ENCODE data around the gene RFWD3.
"Not testable (repeated sequence)": the region's sequence is repeated elsewhere in the genome, so short reads cannot be mapped to it uniquely, and the experiment has no call there.

Gene RFWD3

DNA sequence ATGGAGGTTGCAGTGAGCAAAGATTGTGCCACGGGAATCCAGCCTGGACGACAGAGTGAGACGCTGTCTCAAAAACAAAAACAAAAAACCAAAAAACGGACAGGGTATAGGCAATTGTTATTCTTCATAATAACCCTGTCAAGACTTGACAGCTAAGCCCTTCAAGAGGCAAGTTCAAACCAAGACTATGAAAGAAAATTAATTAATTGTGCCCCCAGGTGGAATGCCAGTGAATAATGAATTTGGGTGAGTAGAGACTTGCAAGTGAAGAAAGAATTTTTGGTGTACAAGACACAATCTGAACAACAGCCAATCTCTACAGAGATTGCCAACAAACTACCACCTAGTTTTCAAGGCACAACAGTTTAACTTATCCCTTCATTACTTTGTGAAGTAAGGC is 6.3 kb downstream of the RFWD3 start:
- no peak for DNase-seq

DNA sequence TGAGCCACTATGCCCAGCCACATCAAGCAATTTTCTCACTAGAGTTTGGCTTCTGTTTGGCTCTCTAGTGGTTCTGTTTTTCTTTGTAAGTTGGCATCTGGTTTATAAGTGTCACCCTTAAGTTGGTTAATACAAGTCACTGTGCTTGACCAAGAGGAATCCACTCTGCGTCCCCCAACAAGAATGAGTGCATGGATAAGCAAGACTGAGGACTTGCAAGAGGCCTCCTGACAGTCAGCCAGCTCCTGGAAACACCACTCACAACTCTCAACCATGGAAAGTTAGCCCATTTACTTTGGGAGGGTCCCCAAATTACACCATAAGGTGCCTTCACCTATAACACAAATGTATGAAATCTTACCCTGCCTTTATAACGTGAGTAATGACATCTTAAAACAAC is 7.6 kb downstream of the RFWD3 start:
- no peak for DNase-seq

DNA sequence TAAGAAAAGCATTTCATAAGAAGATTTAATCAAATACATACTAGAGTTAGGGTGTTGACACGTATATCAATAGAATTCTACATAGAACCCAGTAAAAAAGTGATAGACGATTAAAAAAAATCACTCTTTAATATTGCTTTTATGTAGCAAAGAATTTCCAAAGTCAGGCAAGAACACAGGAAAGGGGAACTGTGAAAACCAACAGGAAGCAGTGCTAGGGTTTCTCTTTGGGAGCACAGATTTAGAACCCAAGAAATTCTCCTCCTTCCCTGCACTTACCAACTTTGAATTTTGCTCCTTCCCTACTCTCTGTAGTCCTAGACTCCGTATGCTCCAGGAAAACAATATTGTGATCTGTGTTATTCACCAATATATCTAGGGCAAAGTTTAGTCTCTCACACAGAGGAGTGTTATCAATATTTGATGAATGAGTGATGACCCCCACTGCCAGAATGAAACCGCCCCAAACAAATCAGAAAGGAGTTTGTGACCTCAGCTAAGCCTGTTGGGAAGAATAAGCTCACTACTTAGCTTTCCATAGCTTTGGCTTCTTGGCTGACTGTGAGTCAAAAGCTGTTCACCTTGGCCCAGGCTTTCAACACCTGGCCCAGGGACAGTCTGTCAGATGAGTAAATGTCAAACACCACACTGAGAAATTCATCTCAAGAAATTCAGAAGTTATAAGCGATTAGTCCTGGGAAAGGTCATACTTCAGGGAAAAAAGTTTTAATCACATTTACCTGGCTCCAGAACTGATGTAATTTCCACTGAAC is 8.6 kb downstream of the RFWD3 start:
- no peak for DNase-seq

DNA sequence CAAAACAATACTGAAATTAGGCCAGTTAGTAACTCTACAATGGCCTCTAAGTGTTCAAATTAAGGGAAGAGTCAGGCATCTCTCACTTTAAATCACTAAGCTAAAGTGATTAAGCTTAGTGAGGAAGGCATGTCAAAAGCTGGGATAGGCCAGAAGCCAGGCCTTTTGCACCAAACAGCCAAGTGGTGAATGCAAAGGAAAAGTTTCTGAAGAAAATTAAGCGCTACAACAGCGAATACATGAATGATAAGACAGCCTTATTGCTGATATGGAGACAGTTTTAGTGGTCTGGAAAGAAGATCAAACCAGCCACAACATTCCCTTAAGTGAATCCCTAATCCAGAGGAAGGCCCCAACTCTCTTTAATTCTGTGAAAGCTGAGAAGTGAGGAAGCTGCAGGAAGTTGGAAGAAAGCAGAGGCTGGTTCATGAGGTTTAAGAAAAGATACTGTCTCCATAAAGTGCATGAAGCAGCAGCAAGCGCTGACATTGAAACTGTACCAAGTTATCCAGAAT is 12.1 kb downstream of the RFWD3 start:
- DNase-seq: no peak

DNA sequence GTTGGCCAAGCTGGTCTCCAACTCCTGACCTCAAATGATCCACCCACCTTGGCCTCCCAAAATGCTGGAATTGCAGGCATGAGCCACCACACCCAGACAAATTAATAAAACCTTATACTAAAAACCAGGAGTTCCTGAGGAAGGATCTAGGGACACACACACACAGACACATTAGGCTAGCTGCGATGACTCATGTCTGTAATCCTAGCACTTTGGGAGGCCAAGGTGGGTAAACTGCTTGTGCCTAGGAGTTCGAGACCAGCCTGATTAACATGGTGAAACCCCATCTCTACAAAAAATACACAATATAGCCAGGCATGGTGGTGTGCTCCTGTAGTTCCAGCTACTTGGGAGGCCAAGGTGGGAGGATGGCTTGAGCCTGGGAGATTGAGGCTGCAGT is 13.8 kb downstream of the RFWD3 start:
- not testable (repeated sequence) for DNase-seq

DNA sequence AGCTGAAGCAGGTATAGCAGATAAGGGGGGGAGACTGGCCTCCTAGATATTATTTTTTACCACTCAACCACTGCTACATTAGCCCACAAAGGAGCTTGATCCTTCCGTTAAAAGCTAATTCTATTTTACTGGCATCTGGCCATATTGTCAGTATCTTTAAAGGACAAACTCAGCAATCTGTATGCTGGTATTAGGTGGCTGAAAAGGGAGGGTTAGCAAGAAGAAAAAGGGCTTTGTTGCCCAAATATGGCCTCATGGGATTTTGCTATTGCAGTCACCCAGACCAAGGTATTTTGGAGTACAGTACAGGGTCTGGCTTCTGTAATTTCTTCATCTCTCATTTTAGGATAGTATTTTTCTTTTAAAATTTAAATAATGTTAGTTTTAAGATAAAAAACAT is 14.4 kb downstream of the RFWD3 start:
- DNase-seq: no peak

DNA sequence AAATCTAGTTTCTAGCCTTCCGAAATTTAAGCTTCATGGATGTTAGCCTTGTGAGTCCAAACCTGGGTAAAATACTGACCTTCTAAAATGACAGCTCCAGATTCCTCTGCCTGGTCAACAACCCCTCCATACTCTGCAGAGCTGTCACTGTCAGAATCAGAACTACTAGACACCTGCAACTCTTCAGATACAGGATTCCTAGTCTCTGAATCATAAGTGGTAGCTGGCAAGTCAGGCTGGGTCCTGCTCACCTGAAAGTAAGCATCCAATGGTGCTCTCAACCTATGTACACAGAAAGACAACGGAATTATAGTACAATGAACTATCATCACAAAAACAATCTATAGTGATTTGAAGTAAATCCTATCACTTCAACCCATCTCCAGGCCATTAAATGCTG is 14.8 kb downstream of the RFWD3 start:
- no peak for DNase-seq

DNA sequence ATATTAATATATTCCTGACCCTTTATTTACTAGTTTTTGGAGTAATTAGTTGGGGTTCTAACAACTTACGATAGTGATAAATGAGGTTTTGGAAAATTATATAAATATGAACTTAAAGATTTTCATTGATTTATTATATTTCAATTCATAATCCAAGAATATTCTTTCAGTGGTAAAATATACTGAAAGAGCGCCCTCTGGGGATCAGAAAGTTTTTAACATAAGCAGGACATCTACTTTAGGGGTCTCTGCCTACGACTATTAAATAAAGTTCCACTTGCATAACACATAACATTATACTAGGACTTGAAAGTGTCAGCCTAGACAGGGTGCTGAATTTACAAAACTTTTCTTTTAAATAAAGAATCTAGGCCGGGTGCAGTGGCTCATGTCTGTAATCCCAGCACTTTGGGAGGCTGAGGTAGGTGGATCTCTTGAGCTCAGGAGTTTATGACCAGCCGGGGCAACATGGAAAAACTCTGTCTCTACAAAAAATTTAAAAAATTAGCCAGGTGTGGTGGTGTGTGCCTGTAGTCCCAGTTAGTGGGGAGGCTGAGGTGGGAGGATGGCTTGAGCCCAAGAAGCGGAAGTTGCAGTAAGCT is 15.6 kb downstream of the RFWD3 start:
- DNase-seq: no peak

DNA sequence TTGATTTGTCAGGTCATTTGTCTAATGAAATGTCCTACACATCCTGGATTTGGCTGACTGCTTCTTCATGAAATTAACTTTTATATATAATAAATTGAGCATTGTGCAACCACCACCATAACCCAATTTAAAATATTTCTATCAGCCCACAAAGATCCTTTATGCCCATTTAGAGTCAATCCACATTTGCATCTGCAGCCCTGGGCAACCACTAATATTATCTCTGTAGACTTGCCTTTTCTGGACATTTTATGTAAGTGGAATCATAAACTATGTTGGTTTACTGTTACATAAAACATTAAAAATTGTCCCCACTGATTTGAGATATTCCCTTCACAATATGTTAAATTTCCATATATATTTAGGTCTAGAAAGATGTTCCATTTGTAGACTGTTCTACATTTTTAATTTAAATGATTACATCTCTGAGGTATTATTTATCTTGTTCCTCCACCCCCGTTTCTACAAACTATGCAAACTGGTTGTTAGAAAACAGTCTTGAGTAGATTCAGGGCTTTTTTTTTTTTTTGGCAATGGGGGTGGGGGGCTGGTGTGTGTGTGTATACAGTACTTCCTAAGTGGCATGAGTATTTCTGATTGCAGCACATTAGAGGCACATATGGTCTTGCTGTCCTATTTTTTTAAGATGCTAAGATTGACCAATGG is 16.7 kb downstream of the RFWD3 start:
- DNase-seq: no peak

DNA sequence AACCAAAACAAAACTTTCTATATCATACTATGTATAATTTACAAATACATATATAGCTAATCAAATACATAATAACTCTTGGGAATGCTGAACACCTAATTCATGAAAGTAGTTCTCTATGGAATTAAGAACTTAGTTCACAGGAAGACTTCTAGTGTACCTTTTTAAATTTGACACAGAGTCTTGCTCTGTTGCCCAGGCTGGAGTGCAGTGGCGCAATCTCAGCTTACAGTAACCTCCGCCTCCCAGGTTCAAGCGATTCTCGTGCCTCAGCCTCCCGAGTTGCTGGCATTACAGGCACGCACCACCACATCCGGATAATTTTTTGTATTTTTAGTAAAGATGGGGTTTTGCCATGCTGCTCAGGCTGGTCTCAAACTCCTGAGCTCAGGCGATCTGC is 24.7 kb downstream of the RFWD3 start:
- no peak for DNase-seq

DNA sequence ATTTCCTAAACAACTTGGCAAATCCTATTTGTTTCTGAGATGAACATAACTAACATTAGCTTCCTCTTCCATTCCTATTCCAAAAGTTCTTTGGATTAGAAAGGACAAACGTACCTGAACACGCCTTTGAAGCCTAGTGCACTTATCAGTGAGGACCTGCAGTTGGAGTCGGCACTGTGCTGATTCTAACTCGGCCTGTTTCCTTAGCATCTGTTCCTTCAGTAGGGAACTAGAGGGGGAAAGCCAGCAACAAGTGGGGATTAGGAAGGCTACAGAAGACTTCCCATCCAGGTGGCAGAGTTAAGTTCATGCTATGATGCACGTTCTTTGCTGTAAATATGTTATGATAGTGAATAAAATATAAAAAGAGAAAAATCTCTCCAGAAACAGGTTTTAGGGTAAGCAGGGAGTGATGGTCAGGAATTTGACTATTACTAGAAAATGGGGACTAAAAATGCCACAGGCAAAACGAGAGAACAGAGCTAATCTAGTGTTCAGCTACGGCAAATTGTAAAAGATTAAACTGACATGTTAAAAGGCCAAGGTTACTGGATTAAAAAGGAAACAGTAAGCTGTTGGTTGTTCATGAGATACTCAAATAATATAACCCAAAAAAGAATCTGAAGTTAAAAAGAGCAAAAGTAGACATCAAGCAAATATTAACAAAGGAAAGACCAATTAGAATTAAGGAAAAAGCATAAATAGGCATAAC is 28.8 kb downstream of the RFWD3 start:
- DNase-seq: no peak

DNA sequence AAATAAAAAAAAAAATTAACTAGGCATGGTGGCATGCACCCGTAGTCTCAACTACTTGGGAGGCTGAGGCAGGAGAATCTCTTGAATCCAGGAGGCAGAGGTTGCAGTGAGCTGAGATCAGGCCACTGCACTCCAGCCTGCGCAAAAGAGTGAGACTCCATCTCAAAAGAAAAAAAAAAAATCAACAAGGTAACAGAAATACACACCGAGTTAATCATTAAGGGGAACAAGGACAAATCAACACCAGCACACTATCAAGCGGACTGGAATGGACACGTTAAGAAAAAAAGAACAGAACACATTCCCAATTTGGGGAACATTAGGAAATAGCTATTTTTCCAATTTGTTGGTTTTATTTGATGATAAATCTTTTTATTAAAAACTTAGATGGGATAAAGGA is 31.4 kb downstream of the RFWD3 start:
- no peak for DNase-seq

DNA sequence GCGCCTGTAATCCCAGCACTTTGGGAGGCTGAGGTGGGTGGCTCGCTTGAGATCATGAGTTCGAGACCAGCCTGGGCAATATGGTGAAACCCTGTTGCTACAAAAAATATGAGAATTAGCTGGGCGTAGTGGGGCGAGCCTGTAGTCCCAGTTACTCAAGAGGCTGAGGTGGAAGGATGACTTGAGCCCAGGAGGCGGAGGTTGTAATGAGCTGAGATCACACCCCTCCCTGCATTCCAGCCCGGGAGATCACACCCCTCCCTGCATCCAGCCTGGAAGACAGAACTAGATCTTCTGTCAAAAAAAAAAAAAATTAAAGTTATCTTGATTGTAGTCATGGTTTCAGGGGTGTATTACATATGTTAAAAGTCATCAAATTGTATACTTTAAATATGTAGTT is 33.0 kb downstream of the RFWD3 start:
- no peak for DNase-seq

DNA sequence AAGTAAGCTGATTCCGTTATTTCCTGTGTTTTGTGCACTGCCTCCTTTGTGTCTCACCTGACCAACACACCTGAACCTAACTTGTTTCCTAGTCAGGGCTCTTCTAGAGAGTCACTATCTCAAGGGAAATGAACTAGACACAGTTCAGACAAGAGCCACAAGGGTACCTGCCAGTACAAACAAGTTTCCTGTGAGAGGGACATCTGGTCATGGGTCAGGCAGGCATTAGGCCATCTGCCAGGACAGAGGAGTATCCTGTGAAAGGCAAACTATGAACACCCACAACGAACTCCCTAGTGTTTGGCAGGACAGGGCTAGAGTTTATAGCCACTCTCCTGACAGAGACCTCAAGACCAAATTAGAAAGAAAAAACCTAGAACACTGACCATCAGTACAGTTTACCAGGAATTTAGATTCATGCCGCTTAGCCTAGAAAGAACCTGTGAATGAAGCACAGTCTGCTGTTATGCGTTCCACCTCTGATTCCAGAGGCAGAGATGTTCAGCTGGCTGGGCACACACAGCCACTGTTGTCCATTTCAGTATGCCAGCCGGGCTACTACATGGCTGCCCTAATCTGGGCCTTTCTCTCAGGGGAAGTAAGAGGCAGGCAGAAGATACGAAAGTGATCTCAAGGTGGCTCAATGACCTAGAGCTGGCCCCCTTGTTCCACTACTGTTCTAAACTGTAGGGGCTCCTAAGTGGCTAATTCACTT is 39.0 kb downstream of the RFWD3 start:
- DNase-seq: no peak

DNA sequence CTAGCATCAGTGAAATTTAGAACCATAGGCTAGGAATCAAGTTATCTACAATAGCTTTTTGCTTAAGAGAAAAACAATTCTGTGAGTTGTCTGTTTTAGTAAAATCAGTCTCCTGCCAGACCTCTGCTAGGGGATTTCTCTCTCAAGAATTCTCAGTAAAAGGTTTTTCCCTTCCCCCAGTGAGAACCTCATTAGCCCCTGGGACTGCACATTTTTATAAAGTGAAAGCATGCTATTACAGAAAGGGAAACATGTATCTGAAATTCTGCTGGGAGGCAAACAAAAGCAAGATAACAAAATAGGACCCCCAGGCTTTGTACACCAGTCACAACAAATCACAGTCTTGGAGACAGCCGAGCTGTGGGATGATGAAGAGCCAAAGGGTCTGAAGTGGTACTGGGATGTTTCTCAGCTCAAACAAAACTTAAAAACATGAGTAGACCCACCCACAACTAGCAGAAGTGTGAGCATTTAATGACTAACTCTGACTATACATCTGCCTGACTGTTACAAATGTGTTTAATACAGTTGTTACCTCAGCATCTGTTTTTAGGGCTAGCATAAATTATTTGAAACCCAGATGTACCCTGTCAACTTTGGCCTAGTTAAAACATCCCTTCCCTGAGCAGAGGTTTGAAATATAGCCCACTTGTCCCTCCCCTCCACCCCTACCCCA is 39.8 kb downstream of the RFWD3 start:
- DNase-seq: no peak

DNA sequence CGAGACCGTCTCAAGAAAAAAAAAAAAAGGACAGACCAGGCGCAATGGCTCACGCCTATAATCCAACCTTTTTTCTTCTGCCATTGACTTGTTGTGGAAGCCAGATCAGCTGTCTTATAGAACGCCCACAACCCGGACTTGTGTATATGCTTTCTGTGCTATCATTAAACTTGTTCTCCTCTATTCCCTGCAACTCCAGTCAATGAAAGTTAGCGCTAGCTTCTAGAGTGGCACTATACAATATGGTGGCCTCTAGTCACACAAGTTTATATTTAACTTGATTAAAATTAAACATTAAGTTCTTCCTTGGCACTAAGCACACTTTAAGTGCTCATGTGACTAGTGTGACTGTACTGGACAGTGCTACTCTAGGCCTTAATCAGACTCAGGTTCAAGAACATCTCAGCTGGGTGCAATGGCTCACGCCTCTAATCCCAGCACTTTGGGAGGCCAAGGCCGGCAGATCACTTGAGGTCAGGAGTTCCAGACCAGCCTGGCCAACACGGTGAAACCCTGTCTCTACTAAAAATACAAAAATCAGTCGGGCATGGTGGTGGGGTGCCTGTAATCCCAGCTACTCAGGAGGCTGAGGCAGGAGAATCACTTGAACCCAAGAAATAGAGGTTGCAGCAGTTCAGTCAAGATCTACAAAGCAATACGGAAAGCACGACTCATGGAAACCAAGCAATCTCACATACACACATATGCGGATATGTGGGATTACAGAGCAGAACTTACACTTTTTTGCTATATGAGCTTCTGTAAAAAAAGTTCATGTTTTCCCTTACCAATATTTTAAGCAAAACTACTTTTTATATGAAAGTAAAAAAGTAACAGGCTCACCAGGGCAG is 41.0 kb downstream of the RFWD3 start:
- no peak for DNase-seq

DNA sequence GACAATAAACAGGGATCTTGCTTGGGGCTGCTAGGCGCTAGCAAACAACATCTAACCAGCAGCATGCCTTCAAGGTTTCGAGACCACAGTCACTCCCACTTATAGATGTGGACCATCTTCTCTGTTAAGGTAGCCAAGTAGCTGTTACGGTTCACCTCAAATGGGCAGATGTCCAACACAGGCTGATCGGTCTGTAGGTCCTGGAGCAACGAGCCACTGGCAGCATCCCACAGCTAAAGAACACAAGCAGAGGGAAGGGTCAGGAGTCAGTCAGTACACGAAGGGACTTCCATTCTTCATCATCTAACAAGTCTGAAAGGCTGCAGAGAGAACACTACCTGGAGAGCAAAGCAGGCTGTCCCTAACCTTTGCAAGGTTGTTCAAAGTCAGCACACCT is 42.8 kb downstream of the RFWD3 start:
- DNase-seq: no peak

DNA sequence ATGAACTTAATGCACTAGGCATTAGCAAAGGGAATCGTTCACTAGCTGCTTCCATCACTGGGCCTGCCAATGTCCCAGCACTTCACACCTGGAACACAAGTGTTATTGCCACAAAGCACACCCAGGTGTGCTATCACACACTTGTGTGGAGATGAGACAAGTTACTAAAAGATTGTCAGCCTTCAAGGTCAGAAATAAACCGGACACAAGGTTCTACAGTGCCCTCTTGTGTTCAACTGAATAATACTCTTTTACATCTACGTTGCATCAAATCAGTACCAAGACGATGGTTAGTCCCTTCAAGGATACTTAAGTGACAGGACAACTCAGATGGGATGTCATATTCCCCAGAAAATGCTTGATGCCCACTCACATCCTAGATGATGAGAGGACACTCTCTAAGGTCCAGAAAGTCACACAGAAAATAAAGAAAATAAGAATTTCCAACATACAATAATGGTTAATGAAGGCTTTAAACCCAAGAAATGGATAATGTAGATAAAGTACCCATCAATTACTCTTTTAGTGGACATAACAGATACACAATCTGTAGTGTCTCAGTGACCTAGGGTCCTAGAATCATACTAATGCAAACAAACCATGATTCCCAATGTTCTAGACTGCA is 43.4 kb downstream of the RFWD3 start:
- no peak for DNase-seq

DNA sequence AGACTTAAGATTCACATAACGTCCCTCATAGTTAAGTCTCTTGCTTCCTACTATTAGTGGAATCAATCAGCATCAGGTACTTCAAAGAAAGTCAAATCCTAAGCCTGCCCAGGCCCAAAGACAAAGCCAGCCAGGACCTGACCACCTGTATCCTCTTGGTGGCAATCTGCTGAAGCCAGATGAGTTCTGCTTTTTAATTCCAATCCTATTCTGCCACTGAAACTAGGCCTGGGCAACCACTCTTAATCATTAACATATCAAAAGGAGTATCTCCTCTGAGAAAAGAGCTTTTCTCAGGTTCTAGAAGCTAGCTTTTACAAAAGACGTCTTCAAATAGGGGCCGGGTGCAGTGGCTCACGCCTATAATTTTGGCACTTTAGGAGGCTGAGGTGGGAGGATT is 44.7 kb downstream of the RFWD3 start:
- no peak for DNase-seq

DNA sequence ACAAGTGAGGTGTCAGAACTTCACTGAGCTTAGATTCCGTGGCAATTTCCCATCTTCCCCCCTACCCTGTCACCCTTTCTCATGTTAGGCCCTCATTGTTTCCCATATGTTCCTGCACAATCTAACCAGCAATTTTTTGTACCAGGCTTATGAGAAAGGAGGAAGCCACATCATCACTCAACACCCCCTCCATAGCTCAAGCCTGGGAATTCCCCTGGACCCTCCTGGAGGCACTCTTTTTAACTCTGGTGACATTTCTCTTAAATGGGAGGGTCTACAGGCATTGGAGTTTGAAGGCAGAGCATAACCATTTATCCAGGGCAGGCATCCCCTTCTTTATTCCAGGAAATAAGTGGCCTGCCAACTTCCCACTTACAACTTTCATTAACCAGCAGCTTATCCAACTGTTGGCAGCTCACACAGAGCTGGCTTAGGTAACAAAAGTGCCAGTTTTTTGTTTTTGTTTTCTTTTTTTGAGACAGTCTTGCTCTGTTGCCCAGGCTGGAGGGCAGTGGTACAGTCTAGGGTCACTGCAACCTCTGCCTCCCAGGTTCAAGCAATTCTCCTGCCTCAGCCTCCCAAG is 49.4 kb downstream of the RFWD3 start:
- no peak for DNase-seq
